C4-2B (cell line): ENCODE measurements around the gene ACTRT3.

Source experiments
- CTCF ChIP-seq: fragments of 450-650 bp; conservative IDR thresholded peaks from 2 replicates; pipeline ENCODE4 v1.5.1; 2017; ENCODE audit warnings: mild to moderate bottlenecking
- ZFX ChIP-seq: fragments of 450-650 bp; IDR thresholded peaks from 2 replicates; pipeline ENCODE4 v1.6.1; 2017

DNA sequence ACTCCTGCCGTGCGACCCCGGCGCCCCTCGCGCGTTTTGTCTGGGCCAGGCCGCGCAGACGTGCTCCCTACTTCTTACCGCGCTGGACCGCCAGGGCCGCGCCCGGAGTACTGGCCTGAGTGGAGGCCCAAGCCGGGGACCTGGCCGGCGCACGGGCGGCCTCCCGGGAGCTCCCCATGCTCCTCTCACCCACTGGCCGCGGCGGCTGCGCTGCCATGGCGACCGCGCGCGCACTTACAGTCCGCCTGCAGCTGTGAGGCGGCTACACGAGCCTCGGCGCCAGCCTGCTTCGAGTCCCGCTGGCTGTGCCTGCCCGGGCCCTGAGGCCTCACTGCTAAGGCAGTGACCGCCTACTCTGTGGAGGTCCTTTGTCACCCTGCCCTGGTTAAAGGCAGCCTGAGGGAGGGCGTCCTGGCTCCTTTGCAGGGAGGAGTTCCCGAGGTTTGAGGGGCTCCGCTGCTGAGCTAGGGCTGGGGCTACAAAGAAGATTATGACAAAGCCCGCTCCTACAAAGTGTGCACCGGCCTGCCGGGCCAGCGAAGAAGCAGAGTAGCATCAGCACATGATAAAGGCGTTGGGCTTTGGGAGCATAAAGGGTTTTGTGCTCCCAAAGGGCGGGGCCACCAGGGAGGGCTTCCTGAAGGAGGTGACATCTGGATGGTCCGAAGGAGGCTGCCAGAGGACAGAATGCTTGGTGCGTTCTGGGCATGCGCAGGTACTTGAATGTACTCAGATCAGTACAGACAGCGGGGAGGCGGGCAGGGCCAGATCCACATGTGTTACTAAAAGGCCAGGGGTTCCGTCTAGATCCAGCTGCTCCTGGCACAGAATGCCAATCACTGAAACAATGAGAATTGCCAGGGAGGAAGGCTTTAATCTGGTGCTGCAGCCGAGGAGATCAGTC, 43.2 kb upstream of the ACTRT3 start, which contains the start of the genes LRRC34 and LRRIQ4:
- TF ChIP-seq CTCF: no peak
- no peak for TF ChIP-seq ZFX
